Gastrocnemius medialis (tissue), 4 donors: ENCODE data around the gene HSPA1L. TPM values are rescaled to one million over a fixed set of nuclear protein-coding genes. Genes with fewer than 3 reads are reported as not detected.

Experiments used
- ATAC-seq, 2 donors: fragments of 150-250 bp; one replicate each; pipeline ENCODE4 v1.9.1; 2016
- DNase-seq, 2 donors: peaks; one replicate each; pipeline ENCODE4 v3.0.0-alpha.2; 2019
- H3K27ac ChIP-seq, 4 donors: fragments of 200-600 bp; sonication (generic); 1 replicate in 1 of 4; 2 replicates in 3 of 4; pipeline ENCODE4 v1.5.1; 2016 to 2018; ENCODE audit warnings: mild to moderate bottlenecking in 2 of 4, moderate library complexity in 1 of 4
- H3K27me3 ChIP-seq, 3 donors: fragments of 200-600 bp; sonication (generic) in 2 of 3; 1 replicate in 1 of 3; 2 replicates in 2 of 3; pipeline versions ENCODE4 v1.5.1 to v1.6.0; 2016 to 2019; ENCODE audit warnings: mild to moderate bottlenecking in 1 of 3, moderate library complexity in 1 of 3
- H3K36me3 ChIP-seq, 2 donors: fragments of 200-600 bp; sonication (generic) in 1 of 2; one replicate each; pipeline ENCODE4 v1.5.1; 2017 to 2018
- H3K4me1 ChIP-seq, 2 donors: fragments of 200-600 bp; sonication (generic) in 1 of 2; one replicate each; pipeline ENCODE4 v1.5.1; 2016 to 2017; ENCODE audit warnings: mild to moderate bottlenecking in 2 of 2
- H3K4me3 ChIP-seq, 4 donors: fragments of 200-600 bp; sonication (generic) in 3 of 4; 1 replicate in 1 of 4; 2 replicates in 3 of 4; pipeline ENCODE4 v1.5.1; 2016 to 2019; ENCODE audit warnings: mild to moderate bottlenecking in 2 of 4
- H3K9me3 ChIP-seq, 3 donors: fragments of 200-600 bp; sonication (generic) in 2 of 3; 1 replicate in 1 of 3; 2 replicates in 2 of 3; pipeline ENCODE4 v1.5.1; 2016 to 2019
- CTCF ChIP-seq, 5 experiments: fragments of 450-650 bp in 3 of 5; fragments of 200-600 bp in 2 of 5; sonication (generic) in 2 of 5; IDR thresholded peaks in 4 of 5; conservative IDR thresholded peaks in 1 of 5; 1 replicate in 4 of 5; 2 replicates in 1 of 5; pipeline ENCODE4 v1.5.1; 2016 to 2019; ENCODE audit warnings: antibody characterized with exemption in 5 of 5, mild to moderate bottlenecking in 3 of 5, moderate library complexity in 3 of 5
- POLR2A ChIP-seq, 2 donors: fragments of 450-650 bp; IDR thresholded peaks; one replicate each; pipeline ENCODE4 v1.6.1; 2017; ENCODE audit warnings: antibody characterized with exemption in 2 of 2, mild to moderate bottlenecking in 2 of 2, moderate library complexity in 2 of 2
- in situ Hi-C, 4 donors: fragments of 200-750 bp; cut with MboI; loops; one replicate each; pipeline versions ENCODE4 v1.15.0 to v1.8.0; 2017; ENCODE audit warnings: low sequenced_read_pairs in 4 of 4
- intact Hi-C: fragments of 100-400 bp; cut with DNase I; formaldehyde crosslinking; loops from one replicate; pipeline ENCODE4 v1.15.1; 2023; ENCODE audit warnings: low total_unique reads
- total RNA-seq, 4 donors: library from RNA; depleted of rRNA; stranded (reverse); fragments of >200 nt; gene quantifications; one replicate each; pipeline versions ENCODE4 v1.1.0 to v1.2.3, GENCODE V29; 2016

HSPA1L gene
- total RNA-seq, 4 donors from 2014 or later, result 1.1 to 7.1 (median 3.5) TPM

DNA sequence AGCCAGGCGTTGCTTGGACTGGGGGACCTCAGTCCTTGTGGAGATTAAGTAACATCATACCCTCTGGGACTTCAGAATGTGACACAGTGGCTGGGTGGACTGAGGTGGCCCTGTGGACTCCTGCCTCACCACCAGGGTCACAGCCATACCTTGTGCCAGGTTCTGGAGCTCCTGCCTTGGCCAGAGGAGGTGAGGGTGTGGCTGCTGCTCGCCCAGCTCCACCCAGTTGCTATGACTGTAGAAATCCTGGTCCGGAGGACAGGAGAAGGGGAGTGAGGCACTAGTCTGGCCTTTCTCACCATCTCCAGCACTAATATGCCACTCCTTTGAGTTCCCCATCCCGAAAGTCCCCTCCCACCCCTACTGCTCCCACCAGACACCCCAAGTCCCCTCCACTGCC lies 39.9 kb downstream of the HSPA1L start:
- ATAC-seq, result no peak
- TF ChIP-seq POLR2A (IDR thresholded peaks at IDR 0.05), result no peak
- TF ChIP-seq CTCF (IDR thresholded peaks at IDR 0.05 in 4 of 5, conservative IDR thresholded peaks at IDR 0.05 in 1 of 5), result no peak
- Histone ChIP-seq H3K4me3 (no peak overlapping the region), H3K36me3 (peaks cover 0 to 19% of the 10 kb centered on the region in 2 donors), H3K4me1 (peaks cover 11 to 17% of the 10 kb centered on the region in 2 donors), H3K9me3 (no peaks in the 10 kb centered on the region), H3K27ac (peak overlapping the region in 3 of 4 donors; percentile 18 to 88 (median 85)), H3K27me3 (no peaks in the 10 kb centered on the region)
- in situ Hi-C loops (loop anchor here in 2 of 4 donors (10.0 kb wide), 1 partner anchor 60 kb away; no protein-coding TSS in a partner anchor), intact Hi-C loops (loop anchor here (1.0 to 10.0 kb wide), 2 partner anchors 55 to 90 kb away; partner anchors contain the start of gene NEU1)
- no peak for DNase-seq

GRCh38 chr6:31771992-31772358 lies 43.1 kb downstream of the HSPA1L start:
- H3K4me3 ChIP-seq, result no peak overlapping the region
- H3K27me3 ChIP-seq, result no peaks in the 10 kb centered on the region
- no peak for ATAC-seq
- no peak for DNase-seq
- H3K4me1 ChIP-seq, result peaks cover 4 to 9% of the 10 kb centered on the region in 2 donors
- H3K9me3 ChIP-seq, result no peaks in the 10 kb centered on the region
- in situ Hi-C loops, result loop anchor here in 2 of 4 donors (5.0 to 10.0 kb wide), 2 partner anchors 63 to 85 kb away; no protein-coding TSS in a partner anchor
- H3K36me3 ChIP-seq, result no peaks in the 10 kb centered on the region
- TF ChIP-seq POLR2A (IDR thresholded peaks at IDR 0.05), result no peak
- TF ChIP-seq CTCF (IDR thresholded peaks at IDR 0.05 in 4 of 5, conservative IDR thresholded peaks at IDR 0.05 in 1 of 5), result no peak
- H3K27ac ChIP-seq, result no peak overlapping the region
- intact Hi-C loops, result loop anchor here (10.0 kb wide), 1 partner anchor 93 kb away; the partner anchor contains the start of gene NEU1

- Histone ChIP-seq H3K27ac (no peak overlapping the region), H3K4me1 (no peaks in the 10 kb centered on the region), H3K27me3 (no peaks in the 10 kb centered on the region), H3K9me3 (no peaks in the 10 kb centered on the region), H3K36me3 (no peaks in the 10 kb centered on the region), H3K4me3 (no peak overlapping the region)
- ATAC-seq, result no peak
- TF ChIP-seq POLR2A (IDR thresholded peaks at IDR 0.05) (no peak), CTCF (IDR thresholded peaks at IDR 0.05 in 4 of 5, conservative IDR thresholded peaks at IDR 0.05 in 1 of 5) (no peak)
- intact Hi-C loops, result loop anchor here (10.0 kb wide), 1 partner anchor 94 kb away; the partner anchor contains the start of gene NEU1
- no peak for DNase-seq
- in situ Hi-C loops, result loop anchor here in 2 of 4 donors (5.0 to 10.0 kb wide), 2 partner anchors 64 to 84 kb away; no protein-coding TSS in a partner anchor
Observed at GRCh38 chr6:31770860-31771259, 44.2 kb downstream of the HSPA1L start.

- no peak overlapping the region for H3K4me3 ChIP-seq
- no peak overlapping the region for H3K27ac ChIP-seq
- ATAC-seq (peak; percentile 55 to 77), DNase-seq (peak; percentile 51 to 77)
- intact Hi-C loops (loop anchor here (1.0 to 10.0 kb wide), 2 partner anchors 90 to 95 kb away; partner anchors contain the start of gene NEU1), in situ Hi-C loops (loop anchor here in 3 of 4 donors (5.0 to 10.0 kb wide), 3 partner anchors 65 to 88 kb away; partner anchors contain the start of gene LY6G5C (in 1 of the 3))
- H3K27me3 ChIP-seq, result no peaks in the 10 kb centered on the region
- no peaks in the 10 kb centered on the region for H3K4me1 ChIP-seq
- TF ChIP-seq POLR2A (IDR thresholded peaks at IDR 0.05), result no peak
- TF ChIP-seq CTCF (IDR thresholded peaks at IDR 0.05 in 4 of 5, conservative IDR thresholded peaks at IDR 0.05 in 1 of 5), result peak; percentile 66 to 89 (median 83)
- H3K9me3 ChIP-seq, result no peaks in the 10 kb centered on the region
- no peaks in the 10 kb centered on the region for H3K36me3 ChIP-seq
Observed at GRCh38 chr6:31769684-31770371, 45.3 kb downstream of the HSPA1L start.
